Measurements from ENCODE around the gene PIP5K1C.

DNA sequence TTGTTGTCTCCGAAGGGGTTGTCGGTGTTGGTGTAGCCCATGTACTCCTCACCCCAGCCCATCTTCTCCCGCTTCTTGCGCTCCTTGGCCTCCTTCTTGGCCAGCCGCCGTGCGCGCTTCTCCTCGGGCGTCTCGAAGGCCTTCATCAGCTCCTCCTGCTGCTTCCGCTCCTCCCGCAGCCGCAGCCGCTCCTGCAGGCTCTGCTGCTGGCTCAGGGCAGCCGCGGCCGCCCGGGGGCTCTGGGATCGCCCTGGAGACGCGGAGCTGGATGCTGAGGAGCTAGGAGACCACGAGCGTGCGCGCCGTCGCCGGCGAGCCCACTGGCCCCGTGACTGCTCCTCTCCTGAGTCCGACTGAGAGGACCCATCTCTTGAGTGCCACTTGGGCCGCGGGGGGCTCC, 76.6 kb downstream of the PIP5K1C start:
- TF ChIP-seq CTCF (IDR thresholded peaks at IDR 0.05; ENCODE audit: poor library complexity, severe bottlenecking) = no peak
- no peak for TF ChIP-seq EZH2 (IDR thresholded peaks at IDR 0.05; ENCODE audit: borderline replicate concordance, insufficient read depth, low read length, poor library complexity, severe bottlenecking)
- TF ChIP-seq EP300 (conservative IDR thresholded peaks at IDR 0.05; ENCODE audit: poor library complexity, severe bottlenecking) = no peak
